GM12873 (cell line): ENCODE results near the gene LRBA.

Source experiments
- CTCF ChIP-seq: IDR thresholded peaks from 2 replicates; pipeline ENCODE4 v1.5.1; 2012; ENCODE audit warnings: low read depth, mild to moderate bottlenecking, moderate library complexity, low read length, control low read depth; ENCODE audit not compliant: insufficient read depth; ENCODE audit errors: missing control alignments

LRBA gene

GRCh38 chr4:150297861-150298474 is 717.1 kb downstream of the LRBA start:
- peak; percentile 46 for TF ChIP-seq CTCF

- TF ChIP-seq CTCF, result no peak
Observed at GRCh38 chr4:150289881-150290280, 725.2 kb downstream of the LRBA start.

- TF ChIP-seq CTCF, result no peak
Observed at GRCh38 chr4:150289198-150289597, 725.9 kb downstream of the LRBA start.

- no peak for TF ChIP-seq CTCF
Observed at GRCh38 chr4:150286656-150287055, 728.4 kb downstream of the LRBA start.

GRCh38 chr4:150283689-150284088 is 731.4 kb downstream of the LRBA start:
- no peak for TF ChIP-seq CTCF

GRCh38 chr4:150280975-150281374 is 734.1 kb downstream of the LRBA start:
- no peak for TF ChIP-seq CTCF

- TF ChIP-seq CTCF, result no peak
Observed at GRCh38 chr4:150280081-150280895, 734.8 kb downstream of the LRBA start.
